Measurements from ENCODE around the gene MACROD2. TPM values are rescaled to one million over a fixed set of nuclear protein-coding genes. Genes with fewer than 3 reads are reported as not detected.

Gene MACROD2
- total RNA-seq, 1 donor from 2014 or later: 17.6 TPM

DNA sequence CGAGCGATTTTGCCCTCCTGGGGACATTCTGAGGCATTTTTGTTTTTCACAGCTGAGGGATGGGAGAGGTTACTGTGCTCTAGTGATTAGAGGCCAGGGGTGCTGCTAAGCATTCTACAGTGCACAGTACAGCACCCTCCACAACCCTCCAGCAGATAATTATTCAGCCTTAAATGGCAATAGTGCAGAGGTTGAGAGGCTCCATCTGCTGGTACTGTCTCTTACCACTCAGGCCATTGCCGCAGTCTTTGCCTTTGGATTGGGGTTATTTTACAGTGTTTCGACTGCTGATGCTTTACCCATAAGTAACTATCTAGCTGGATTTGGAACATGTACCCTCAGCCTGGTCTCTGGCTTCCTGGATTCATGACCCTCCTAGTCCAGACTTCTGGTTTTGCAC lies 1872.6 kb downstream of the MACROD2 start:
- no peak for DNase-seq

DNA sequence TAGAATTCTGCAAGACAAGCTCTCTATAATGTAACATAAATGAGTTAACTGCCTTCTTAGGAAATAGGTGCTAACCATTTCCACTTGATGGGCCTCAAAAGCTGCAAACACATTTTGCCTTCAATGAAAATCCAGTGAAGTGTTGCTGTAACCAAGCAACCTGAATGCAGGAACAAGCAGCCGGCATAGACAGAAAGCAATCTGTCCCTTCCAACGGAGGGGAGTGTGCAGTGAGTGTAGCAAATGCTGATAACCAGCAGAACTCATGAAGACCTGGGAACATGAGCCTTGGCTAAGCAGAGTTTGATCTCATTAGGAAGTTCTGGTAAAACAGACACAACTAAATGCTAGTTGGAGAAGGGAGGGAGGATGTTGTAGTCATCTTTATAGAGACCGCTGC lies 1880.1 kb downstream of the MACROD2 start:
- DNase-seq: no peak

- no peak for DNase-seq
Measured at GRCh38 chr20:15882553-15882952, 1887.2 kb downstream of the MACROD2 start.

GRCh38 chr20:15886250-15886649 lies 1890.9 kb downstream of the MACROD2 start:
- no peak for DNase-seq

DNA sequence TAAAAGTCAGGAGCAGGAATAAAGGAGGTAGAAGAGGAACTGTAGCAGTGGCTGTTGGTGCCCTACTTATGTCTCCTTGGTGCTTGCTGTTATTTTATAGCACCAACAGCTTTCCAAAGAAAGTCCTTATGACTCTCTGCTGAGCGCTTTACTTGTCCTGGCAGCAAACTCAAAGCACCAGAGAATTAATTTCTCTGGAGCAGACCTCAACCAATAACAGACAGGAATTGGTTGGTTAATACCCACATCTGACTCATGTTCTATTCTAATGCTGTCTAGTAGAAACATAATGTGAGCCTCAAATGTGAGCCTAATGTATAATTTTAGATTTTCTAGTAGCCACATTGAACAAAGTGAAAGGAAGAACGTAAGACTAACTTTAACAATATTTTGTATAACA lies 1892.1 kb downstream of the MACROD2 start:
- no peak for DNase-seq

DNA sequence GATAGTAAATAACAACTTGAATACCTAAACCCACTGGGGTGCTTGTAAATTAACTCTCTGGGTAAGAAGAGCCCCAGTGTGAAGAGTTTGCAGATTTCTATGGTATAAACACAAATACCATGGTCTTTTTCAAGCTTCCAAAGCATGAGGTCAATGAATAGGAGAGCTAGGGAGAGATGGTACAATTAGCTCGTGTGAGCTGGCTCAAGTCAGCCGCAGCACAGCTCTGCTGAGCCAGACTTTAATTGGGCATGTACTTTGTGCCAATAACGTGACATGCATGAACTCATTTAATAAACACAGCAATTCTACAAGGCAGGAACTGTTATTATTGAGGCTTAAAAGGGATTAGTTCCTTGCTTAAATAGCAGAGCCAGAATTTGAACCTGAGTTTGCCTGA lies 1893.7 kb downstream of the MACROD2 start:
- DNase-seq: no peak

GRCh38 chr20:15889514-15890256 lies 1894.4 kb downstream of the MACROD2 start:
- no peak for DNase-seq

DNA sequence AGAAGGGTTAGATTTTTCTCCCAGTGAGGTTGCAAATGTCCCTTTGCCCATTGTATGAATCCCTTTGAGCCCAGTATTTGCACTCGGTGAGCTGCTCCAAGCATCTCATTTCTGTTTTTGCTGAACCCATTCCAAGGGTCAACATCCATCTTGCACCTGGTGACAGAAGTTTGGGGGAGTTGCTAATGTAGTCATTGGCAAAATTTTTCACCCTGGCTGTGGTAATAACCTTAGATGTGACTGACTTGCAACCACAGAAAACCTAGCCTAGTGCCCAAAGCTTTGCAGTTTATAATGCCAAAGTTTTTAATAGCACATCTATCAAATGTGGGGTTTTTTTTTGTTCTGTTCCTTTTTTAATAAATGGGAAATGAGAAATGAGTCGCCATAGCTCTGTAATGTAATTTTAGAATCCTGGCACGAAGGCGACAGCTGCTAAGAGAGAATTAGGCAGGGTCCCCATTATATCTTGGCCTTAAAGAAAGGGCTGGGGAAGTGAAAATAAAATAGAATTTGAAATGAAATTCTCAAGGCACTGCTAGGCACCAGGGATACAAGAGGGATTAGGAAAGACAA lies 1895.2 kb downstream of the MACROD2 start:
- DNase-seq: no peak

- DNase-seq: no peak
Measured at GRCh38 chr20:15895126-15895525, 1899.8 kb downstream of the MACROD2 start.

DNA sequence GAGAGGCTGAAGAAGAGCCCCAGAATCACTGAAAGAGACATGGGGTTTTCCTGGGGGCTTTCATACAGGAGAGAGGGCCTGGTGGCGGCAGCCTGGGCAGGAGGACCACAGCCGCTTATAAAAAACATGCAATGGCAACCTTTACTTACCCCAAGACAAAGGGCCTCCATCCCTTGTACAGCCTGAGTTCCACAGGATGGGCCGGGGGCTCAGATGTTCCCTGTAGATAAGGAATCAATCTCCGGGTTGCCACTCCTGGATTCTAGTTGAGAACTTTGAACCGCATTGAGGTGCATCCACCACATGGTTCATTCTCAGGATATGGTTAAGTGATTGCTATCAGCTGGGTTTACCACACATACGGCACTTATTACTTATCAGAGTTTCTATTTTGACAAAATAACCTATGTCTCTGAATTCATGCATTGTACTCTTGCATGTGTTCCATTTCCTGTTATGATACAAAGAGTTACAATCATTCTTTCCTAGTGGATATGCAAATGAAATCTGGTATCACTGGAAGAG lies 1900.3 kb downstream of the MACROD2 start:
- no peak for DNase-seq

DNA sequence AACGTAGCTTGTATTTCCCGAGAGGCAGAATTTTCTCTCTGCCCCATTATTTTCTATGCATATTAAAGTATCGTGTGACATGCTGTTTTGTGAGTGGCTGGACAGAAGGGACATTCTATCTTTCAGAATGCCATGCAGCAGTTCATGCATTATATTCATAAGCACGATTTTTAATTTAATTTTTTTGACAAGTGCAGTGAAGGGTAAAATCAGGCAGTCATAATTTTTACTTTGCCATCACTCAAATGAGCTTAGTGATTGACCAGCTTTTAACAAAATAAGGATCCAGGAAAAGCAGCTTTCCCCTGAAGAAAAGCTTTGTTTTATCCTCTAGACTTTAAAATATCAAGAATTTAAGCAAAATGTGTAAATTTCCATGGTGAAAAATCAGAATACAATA lies 1904.7 kb downstream of the MACROD2 start:
- no peak for DNase-seq

- DNase-seq: no peak
Measured at GRCh38 chr20:15900443-15900842, 1905.1 kb downstream of the MACROD2 start.

DNA sequence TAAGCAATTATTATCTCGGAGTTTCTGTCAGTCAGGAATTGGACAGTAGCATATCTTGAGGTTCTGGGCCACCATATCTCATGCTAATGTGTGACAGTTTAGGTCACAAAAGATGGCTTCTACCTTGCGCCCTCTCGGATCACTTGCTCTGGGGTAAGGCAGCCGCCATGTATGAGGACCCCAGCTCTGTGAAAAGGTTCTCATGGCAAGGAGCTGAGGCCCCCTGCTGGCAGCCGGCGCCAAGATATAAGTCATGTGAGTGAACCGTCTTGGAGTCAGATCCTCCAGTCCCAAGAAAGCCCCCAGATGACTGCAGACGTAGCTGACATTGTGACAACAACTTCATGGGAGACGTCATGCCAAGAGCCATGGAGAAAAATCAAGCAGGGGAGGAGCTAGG lies 1907.2 kb downstream of the MACROD2 start:
- DNase-seq: no peak

GRCh38 chr20:15905661-15906060 lies 1910.3 kb downstream of the MACROD2 start:
- no peak for DNase-seq

- DNase-seq: no peak
Measured at GRCh38 chr20:15909995-15910394, 1914.7 kb downstream of the MACROD2 start.

DNA sequence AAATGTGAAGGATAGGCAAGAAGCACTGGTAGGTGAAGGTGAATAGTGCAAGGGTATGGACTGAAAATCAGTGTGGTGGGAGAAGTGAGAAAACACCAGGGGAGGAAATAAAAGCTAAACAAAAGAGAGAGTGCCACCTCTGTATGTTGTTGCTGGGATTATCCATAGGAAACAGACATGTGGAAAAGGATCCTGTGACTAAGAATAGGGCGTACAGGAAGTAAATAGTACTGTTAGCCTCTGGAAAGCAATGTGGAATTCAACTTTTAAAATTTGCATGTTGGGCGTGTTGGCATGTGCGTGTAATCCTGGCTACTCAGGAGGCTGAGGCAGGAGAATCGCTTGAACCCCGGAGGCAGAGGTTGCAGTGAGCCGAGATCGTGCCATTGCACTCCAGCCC lies 1916.3 kb downstream of the MACROD2 start:
- DNase-seq: no peak

- DNase-seq: peak; percentile 49
Measured at GRCh38 chr20:15913391-15914025, 1918.2 kb downstream of the MACROD2 start.

DNA sequence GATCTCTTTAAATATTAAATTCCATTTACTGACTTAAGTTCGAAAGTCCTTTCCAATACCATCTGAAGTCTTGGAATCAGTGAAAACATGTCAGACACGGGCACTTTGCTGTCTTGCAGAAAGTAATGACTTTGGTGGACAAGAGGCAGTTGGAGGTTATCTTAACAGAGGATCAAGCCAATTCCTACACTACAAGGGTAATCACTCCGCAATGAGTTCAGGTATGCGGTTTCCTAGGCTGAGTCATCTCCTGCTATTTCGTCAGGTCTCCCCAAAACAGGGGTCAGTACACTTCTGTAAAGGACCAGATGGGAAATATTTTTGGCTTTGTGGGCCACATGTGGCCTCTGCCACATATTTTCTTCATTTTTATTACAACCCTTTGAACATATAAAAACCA lies 1921.3 kb downstream of the MACROD2 start:
- no peak for DNase-seq

- no peak for DNase-seq
Measured at GRCh38 chr20:15917283-15917682, 1922.0 kb downstream of the MACROD2 start.

- DNase-seq: no peak
Measured at GRCh38 chr20:15918631-15919030, 1923.3 kb downstream of the MACROD2 start.

DNA sequence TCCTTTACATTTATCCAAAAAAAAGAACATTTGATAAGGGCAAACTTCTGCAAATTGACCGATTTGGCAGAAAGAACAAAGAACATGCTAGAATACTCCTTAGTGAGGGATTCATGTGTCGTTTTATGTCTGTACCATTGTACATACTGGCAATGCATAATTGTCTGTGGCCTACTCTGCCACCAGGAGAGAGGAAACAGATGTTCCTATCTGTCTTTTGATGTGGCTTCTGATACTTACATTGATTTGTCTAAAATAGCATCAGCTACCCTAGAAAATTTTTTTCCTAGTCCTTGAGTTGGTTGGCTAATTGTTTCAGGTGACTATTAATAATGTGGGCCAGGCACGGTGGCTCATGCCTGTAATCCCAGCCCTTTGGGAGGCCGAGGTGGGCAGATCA lies 1923.8 kb downstream of the MACROD2 start:
- no peak for DNase-seq

DNA sequence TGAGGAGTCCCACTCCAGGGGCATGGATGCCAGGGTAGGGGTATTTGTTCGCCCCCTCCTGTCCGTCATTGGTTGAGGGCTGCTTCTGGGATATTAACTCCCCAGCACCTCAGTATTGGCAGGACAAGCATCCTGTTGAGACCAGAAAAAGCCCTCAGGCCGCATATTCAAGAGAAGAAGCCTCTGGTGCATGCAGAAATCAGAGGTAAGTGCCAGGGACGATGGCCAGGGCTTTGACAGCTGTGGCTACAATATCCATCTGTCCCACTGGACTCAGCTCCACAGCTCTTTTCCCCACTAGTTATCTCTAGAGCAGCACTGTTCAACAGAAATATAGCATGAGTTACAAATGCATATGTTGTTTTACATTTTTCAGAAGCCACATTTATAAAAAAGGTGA lies 1926.6 kb downstream of the MACROD2 start:
- DNase-seq: no peak

DNA sequence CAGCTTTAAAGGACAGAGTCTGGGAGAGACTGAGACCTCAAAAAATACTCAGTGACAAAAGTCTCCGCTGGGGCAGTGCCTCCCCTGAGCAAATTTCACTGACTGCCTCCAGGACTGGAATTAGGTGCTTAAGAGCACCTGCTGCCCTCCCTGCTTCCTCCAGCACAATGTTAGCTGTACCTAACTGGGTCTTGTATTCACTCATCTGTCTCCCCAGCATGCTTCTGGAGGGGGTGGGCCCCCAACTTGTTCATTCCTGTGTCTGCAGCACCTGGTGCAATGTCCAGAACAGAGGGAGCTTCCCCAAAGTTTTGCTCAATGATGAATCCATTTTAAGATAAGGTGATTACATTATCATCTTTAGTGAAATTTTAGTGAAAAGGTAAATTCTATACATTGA lies 1927.2 kb downstream of the MACROD2 start:
- no peak for DNase-seq
